ENCODE measurements around the gene WNT11.

- no peak for TF ChIP-seq FOSL1 (CRISPR knock-in tag; IDR thresholded peaks at IDR 0.05; ENCODE audit: borderline replicate concordance)
- TF ChIP-seq RBM22 (optimal IDR thresholded peaks at IDR 0.05; ENCODE audit: low read length), result no peak
- TF ChIP-seq AGO1 (IDR thresholded peaks at IDR 0.05; ENCODE audit: low read depth, low read length, poor library complexity, severe bottlenecking), result no peak
- no peak for TF ChIP-seq ZNF136 (CRISPR knock-in tag; IDR thresholded peaks at IDR 0.05; ENCODE audit: low read depth)
- no peak for TF ChIP-seq HMGXB4 (CRISPR knock-in tag; IDR thresholded peaks at IDR 0.05; ENCODE audit: borderline replicate concordance in 1 of 2, low read depth in 1 of 2)
- no peak for TF ChIP-seq BHLHE40 (IDR thresholded peaks at IDR 0.05; ENCODE audit: low read length)
- TF ChIP-seq ZNF747 (CRISPR knock-in tag; IDR thresholded peaks at IDR 0.05; ENCODE audit: borderline replicate concordance), result no peak
- TF ChIP-seq MEF2D (CRISPR knock-in tag; IDR thresholded peaks at IDR 0.05), result no peak
- TF ChIP-seq FOXO4 (CRISPR knock-in tag; conservative IDR thresholded peaks at IDR 0.05), result no peak
- TF ChIP-seq RNF2 (conservative IDR thresholded peaks at IDR 0.05; ENCODE audit: low read depth), result no peak
Observed at GRCh38 chr11:76174330-76174729, 32.0 kb downstream of the WNT11 start.
